CD14-positive monocyte (primary cell): ENCODE measurements around the gene CELF4. TPM values are rescaled to one million over a fixed set of nuclear protein-coding genes. Genes with fewer than 3 reads are reported as not detected.

Experiments used
- DNase-seq, 3 donors: peaks; one replicate each; pipeline ENCODE4 v3.0.0-alpha.2; 2011 to 2022
- H2AFZ ChIP-seq: 2 replicates; pipeline ENCODE4 v1.6.0; 2012; ENCODE audit warnings: mild to moderate bottlenecking, low read depth, low read length, inconsistent platforms; ENCODE audit not compliant: insufficient read depth, poor library complexity, severe bottlenecking
- H3K27ac ChIP-seq, 2 donors: 1 replicate in 1 of 2; 2 replicates in 1 of 2; pipeline ENCODE4 v1.5.1; 2012 to 2013; ENCODE audit warnings: low read length in 2 of 2, control low read depth in 1 of 2, inconsistent platforms in 1 of 2, low read depth in 1 of 2, mild to moderate bottlenecking in 1 of 2
- H3K27me3 ChIP-seq, 2 donors: one replicate each; pipeline versions ENCODE4 v1.6.0 to v1.6.1; 2011 to 2013; ENCODE audit warnings: low read length in 2 of 2; ENCODE audit not compliant: control insufficient read depth in 2 of 2, insufficient read depth in 2 of 2
- H3K36me3 ChIP-seq, 2 donors: replicated peaks in 1 of 2; 1 replicate in 1 of 2; 2 replicates in 1 of 2; pipeline versions ENCODE4 v1.5.1 to v1.6.1; 2012 to 2013; ENCODE audit warnings: low read length in 2 of 2, control low read depth in 1 of 2, inconsistent platforms in 1 of 2, mild to moderate bottlenecking in 1 of 2; ENCODE audit not compliant: insufficient read depth in 2 of 2, control insufficient read depth in 1 of 2
- H3K4me1 ChIP-seq, 2 donors: 1 replicate in 1 of 2; 2 replicates in 1 of 2; pipeline versions ENCODE4 v1.5.1 to v1.6.1; 2012 to 2013; ENCODE audit warnings: low read length in 2 of 2, control low read depth in 1 of 2, inconsistent platforms in 1 of 2, mild to moderate bottlenecking in 1 of 2, moderate library complexity in 1 of 2; ENCODE audit not compliant: insufficient read depth in 2 of 2, control insufficient read depth in 1 of 2
- H3K4me2 ChIP-seq: replicated peaks from 2 replicates; pipeline ENCODE3; 2012; ENCODE audit warnings: low read length, moderate library complexity, mild to moderate bottlenecking; ENCODE audit not compliant: poor library complexity, severe bottlenecking; ENCODE audit errors: extremely low read depth
- H3K4me3 ChIP-seq, 3 experiments: fragments of 200-600 bp in 1 of 3; sonication (generic) in 1 of 3; replicated peaks in 1 of 3; 1 replicate in 2 of 3; 2 replicates in 1 of 3; pipeline ENCODE4 v1.5.1; 2011 to 2013; ENCODE audit warnings: low read length in 3 of 3, mild to moderate bottlenecking in 3 of 3, control low read depth in 2 of 3, low read depth in 2 of 3, inconsistent platforms in 1 of 3, moderate library complexity in 1 of 3
- H3K79me2 ChIP-seq: 2 replicates; pipeline ENCODE4 v1.6.0; 2012; ENCODE audit warnings: mild to moderate bottlenecking, control low read depth, inconsistent platforms, low read length, moderate library complexity; ENCODE audit not compliant: insufficient read depth
- H3K9ac ChIP-seq: 2 replicates; pipeline ENCODE4 v1.6.0; 2017; ENCODE audit warnings: low read length, mild to moderate bottlenecking; ENCODE audit not compliant: insufficient read depth, poor library complexity, severe bottlenecking
- H3K9me3 ChIP-seq, 2 donors: replicated peaks in 1 of 2; 1 replicate in 1 of 2; 2 replicates in 1 of 2; pipeline versions ENCODE4 v1.5.1 to v1.6.1; 2012 to 2013; ENCODE audit warnings: low read length in 2 of 2, control low read depth in 1 of 2; ENCODE audit not compliant: control insufficient read depth in 1 of 2, insufficient read depth in 1 of 2
- H4K20me1 ChIP-seq: 2 replicates; pipeline ENCODE4 v1.6.0; 2012; ENCODE audit warnings: mild to moderate bottlenecking, low read length, control low read depth, moderate library complexity; ENCODE audit not compliant: insufficient read depth
- H3K27ac Mint-ChIP-seq, 7 donors: one replicate each; pipeline ENCODE4 v1.8.0; 2020; ENCODE audit warnings: mild to moderate bottlenecking in 7 of 7, mixed read lengths in 7 of 7, moderate library complexity in 6 of 7, inconsistent platforms in 2 of 7
- H3K27me3 Mint-ChIP-seq, 3 donors: one replicate each; pipeline ENCODE4 v1.8.0; 2021 to 2022; ENCODE audit warnings: low read depth in 3 of 3, mild to moderate bottlenecking in 3 of 3, mixed read lengths in 3 of 3, moderate library complexity in 3 of 3, inconsistent platforms in 1 of 3
- H3K36me3 Mint-ChIP-seq, 2 donors: one replicate each; pipeline ENCODE4 v1.8.0; 2020; ENCODE audit warnings: mixed read lengths in 2 of 2, inconsistent platforms in 1 of 2, mild to moderate bottlenecking in 1 of 2
- H3K4me1 Mint-ChIP-seq: one replicate; pipeline ENCODE4 v1.8.0; 2020; ENCODE audit warnings: mild to moderate bottlenecking, mixed read lengths
- H3K4me3 Mint-ChIP-seq, 2 donors: one replicate each; pipeline ENCODE4 v1.8.0; 2020; ENCODE audit warnings: mild to moderate bottlenecking in 2 of 2, mixed read lengths in 2 of 2, moderate library complexity in 1 of 2
- H3K9me3 Mint-ChIP-seq, 7 donors: one replicate each; pipeline ENCODE4 v1.8.0; 2020 to 2022; ENCODE audit warnings: mixed read lengths in 7 of 7, mild to moderate bottlenecking in 6 of 7, moderate library complexity in 6 of 7, inconsistent platforms in 2 of 7
- CTCF ChIP-seq: fragments of 200-600 bp; IDR thresholded peaks from one replicate; pipeline ENCODE4 v1.8.0; 2022; ENCODE audit warnings: antibody characterized with exemption, mild to moderate bottlenecking
- WGBS: methylation state at CpG from one replicate; pipeline ENCODE4 v1.1.5; 2013; ENCODE audit warnings: missing lambda C conversion rate; ENCODE audit not compliant: insufficient coverage; 5-methylcytosine and 5-hydroxymethylcytosine counted together
- intact Hi-C, 2 donors: fragments of 100-400 bp; cut with micrococcal nuclease; formaldehyde crosslinking; loops; one replicate each; pipeline versions ENCODE4 v1.15.0 to v1.15.1; 2023
- polyA plus RNA-seq, 3 donors: library from polyadenylated mRNA; depleted of rRNA in 1 of 3; unstranded in 2 of 3; stranded (reverse) in 1 of 3; fragments of 300-500 nt in 2 of 3; fragments of >200 nt in 1 of 3; fragmentation: Illumina TruSeq in 2 of 3; gene quantifications; 1 replicate in 2 of 3; 2 replicates in 1 of 3; pipeline ENCODE4 v1.2.3, GENCODE V29; 2012 to 2021

The CELF4 gene
- polyA plus RNA-seq, 3 donors: not detected

GRCh38 chr18:37435150-37435867 is 130.3 kb downstream of the CELF4 start:
- TF ChIP-seq CTCF: no peak
- no peak overlapping the region for H3K9ac ChIP-seq
- Mint-ChIP-seq H3K4me1 (no peaks in the 10 kb centered on the region), H3K4me3 (no peak overlapping the region), H3K27me3 (peaks cover 4 to 13% (median 5%) of the 10 kb centered on the region in 3 donors), H3K36me3 (no peaks in the 10 kb centered on the region), H3K27ac (no peak overlapping the region), H3K9me3 (peaks cover 0 to 7% (median 0%) of the 10 kb centered on the region in 7 donors)
- H3K79me2 ChIP-seq: no peaks in the 10 kb centered on the region
- no peaks in the 10 kb centered on the region for H3K4me1 ChIP-seq
- H4K20me1 ChIP-seq: no peaks in the 10 kb centered on the region
- no peak overlapping the region for H3K27ac ChIP-seq
- intact Hi-C loops: no loop called here
- no peak overlapping the region for H2AFZ ChIP-seq
- 58% methylated on average over 3 of the region's 5 CpGs for WGBS
- H3K36me3 ChIP-seq: no peaks in the 10 kb centered on the region
- no peak overlapping the region for H3K4me2 ChIP-seq
- no peak overlapping the region for H3K4me3 ChIP-seq
- DNase-seq: no peak
- no peaks in the 10 kb centered on the region for H3K27me3 ChIP-seq
- H3K9me3 ChIP-seq: no peaks in the 10 kb centered on the region

- no peak for TF ChIP-seq CTCF
- peaks cover 0 to 3% of the 10 kb centered on the region in 2 donors for H3K9me3 ChIP-seq
- Mint-ChIP-seq H3K27ac (no peak overlapping the region), H3K36me3 (no peaks in the 10 kb centered on the region), H3K9me3 (peaks cover 0 to 7% (median 0%) of the 10 kb centered on the region in 7 donors), H3K4me3 (no peak overlapping the region), H3K27me3 (peaks cover 4 to 10% (median 5%) of the 10 kb centered on the region in 3 donors), H3K4me1 (no peaks in the 10 kb centered on the region)
- no peaks in the 10 kb centered on the region for H3K27me3 ChIP-seq
- no peak overlapping the region for H3K27ac ChIP-seq
- no peaks in the 10 kb centered on the region for H4K20me1 ChIP-seq
- no peak overlapping the region for H2AFZ ChIP-seq
- DNase-seq: no peak
- H3K79me2 ChIP-seq: no peaks in the 10 kb centered on the region
- no peak overlapping the region for H3K4me2 ChIP-seq
- WGBS: 91% methylated on average over 7 of the region's 13 CpGs
- no peaks in the 10 kb centered on the region for H3K4me1 ChIP-seq
- intact Hi-C loops: no loop called here
- H3K9ac ChIP-seq: no peak overlapping the region
- H3K36me3 ChIP-seq: no peaks in the 10 kb centered on the region
- H3K4me3 ChIP-seq: no peak overlapping the region
These were observed 131.3 kb downstream of the CELF4 start for GRCh38 chr18:37434161-37434860.
